ENCODE measurements around the gene OXLD1.

Gene OXLD1

DNA sequence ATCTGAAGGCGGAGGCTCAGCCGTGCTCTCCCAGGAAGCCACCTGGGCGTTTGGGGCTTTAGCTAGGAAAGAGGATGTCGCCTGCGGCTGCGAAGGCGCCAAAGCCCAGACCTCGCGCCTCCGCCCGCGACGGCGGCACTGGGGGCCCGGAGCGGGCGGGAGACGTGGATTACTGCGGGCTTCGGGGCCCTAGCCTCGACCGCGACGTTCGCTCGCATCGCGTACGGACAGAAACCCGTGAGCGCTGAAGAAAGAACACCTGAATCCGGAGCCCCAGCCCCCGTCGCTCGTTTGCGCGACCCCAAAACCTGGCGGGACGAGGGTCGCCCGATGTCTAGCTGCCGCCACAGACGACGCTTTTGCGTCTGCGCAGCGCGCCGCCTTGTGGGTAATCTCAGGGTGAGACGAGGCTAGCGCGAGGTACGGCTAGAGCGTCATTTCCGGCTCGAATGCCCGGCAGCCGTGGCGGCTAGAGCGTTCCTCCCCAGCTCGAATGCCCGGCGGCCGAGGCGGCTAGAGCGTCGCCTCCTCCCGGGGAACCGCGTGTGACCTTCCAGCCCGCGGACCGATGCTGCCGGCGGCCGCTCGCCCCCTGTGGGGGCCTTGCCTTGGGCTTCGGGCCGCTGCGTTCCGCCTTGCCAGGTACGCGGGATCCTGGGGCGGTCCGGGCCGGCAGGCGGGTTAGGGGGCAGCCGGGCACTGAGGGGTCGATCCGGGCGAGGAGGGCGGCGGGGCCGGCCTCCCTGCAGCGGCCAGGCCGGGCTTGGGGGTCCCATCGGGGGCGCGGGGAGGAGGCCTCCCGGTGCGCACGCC is 36.7 kb upstream of the OXLD1 start, which contains the start of gene MRPL12:
Gene MRPL12, plus strand, starts transcription at position 434 of the 813 bp plus-strand sequence. Its CDS starts 135 bp downstream, at position 569.
- peak; percentile 93 for DNase-seq (ENCODE audit: low spot score)

DNA sequence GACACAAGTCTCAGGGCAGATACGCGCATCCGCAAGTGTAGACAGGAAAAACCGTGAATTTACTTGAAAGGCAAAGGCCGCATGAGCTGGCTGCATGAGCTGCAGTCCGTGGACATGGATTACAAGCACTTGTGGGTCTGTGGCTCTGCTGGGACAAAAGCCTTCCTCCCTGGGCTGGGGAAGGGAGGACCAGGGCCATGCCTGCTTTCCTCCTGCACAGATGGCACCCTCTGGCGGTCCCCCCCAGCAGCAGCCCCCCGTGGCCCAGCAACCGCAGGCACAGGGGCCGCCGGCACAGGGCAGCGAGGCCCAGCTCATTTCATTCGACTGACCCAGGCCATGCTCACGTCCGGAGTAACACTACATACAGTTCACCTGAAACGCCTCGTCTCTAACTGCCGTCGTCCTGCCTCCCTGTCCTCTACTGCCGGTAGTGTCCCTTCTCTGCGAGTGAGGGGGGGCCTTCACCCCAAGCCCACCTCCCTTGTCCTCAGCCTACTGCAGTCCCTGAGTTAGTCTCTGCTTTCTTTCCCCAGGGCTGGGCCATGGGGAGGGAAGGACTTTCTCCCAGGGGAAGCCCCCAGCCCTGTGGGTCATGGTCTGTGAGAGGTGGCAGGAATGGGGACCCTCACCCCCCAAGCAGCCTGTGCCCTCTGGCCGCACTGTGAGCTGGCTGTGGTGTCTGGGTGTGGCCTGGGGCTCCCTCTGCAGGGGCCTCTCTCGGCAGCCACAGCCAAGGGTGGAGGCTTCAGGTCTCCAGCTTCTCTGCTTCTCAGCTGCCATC is 35.1 kb upstream of the OXLD1 start:
- DNase-seq (ENCODE audit: low spot score): no peak

- DNase-seq (ENCODE audit: low spot score): no peak
These were observed 34.2 kb upstream of the OXLD1 start for GRCh38 chr17:81700353-81701287.

- DNase-seq (ENCODE audit: low spot score): no peak
These were observed 31.0 kb upstream of the OXLD1 start for GRCh38 chr17:81697261-81698044.

DNA sequence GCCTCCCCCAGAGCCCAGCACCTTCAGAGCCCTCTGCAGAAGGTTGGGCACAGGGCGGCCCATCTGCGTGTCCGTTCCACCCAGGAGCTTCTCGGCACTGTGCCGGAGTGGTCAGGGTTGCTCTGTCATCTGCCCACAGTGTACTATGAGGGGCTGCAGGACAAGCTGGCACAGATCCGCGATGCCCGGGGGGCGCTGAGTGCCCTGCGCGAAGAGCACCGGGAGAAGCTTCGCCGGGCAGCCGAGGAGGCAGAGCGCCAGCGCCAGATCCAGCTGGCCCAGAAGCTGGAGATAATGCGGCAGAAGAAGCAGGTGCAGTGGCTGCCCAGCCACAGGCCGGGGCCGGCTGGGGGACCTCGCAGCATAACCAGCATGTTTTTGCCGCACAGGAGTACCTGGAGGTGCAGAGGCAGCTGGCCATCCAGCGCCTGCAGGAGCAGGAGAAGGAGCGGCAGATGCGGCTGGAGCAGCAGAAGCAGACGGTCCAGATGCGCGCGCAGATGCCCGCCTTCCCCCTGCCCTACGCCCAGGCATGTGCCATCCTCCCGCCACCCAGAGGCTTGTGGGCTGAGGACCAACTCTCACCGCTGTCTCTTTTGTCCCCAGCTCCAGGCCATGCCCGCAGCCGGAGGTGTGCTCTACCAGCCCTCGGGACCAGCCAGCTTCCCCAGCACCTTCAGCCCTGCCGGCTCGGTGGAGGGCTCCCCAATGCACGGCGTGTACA is 30.0 kb upstream of the OXLD1 start:
- no peak for DNase-seq (ENCODE audit: low spot score)

- DNase-seq (ENCODE audit: low spot score): no peak
These were observed 29.4 kb upstream of the OXLD1 start for GRCh38 chr17:81695801-81696200.

- no peak for DNase-seq (ENCODE audit: low spot score)
These were observed 28.8 kb upstream of the OXLD1 start for GRCh38 chr17:81695211-81695610.

- no peak for DNase-seq (ENCODE audit: low spot score)
These were observed 28.4 kb upstream of the OXLD1 start for GRCh38 chr17:81694810-81695209.

DNA sequence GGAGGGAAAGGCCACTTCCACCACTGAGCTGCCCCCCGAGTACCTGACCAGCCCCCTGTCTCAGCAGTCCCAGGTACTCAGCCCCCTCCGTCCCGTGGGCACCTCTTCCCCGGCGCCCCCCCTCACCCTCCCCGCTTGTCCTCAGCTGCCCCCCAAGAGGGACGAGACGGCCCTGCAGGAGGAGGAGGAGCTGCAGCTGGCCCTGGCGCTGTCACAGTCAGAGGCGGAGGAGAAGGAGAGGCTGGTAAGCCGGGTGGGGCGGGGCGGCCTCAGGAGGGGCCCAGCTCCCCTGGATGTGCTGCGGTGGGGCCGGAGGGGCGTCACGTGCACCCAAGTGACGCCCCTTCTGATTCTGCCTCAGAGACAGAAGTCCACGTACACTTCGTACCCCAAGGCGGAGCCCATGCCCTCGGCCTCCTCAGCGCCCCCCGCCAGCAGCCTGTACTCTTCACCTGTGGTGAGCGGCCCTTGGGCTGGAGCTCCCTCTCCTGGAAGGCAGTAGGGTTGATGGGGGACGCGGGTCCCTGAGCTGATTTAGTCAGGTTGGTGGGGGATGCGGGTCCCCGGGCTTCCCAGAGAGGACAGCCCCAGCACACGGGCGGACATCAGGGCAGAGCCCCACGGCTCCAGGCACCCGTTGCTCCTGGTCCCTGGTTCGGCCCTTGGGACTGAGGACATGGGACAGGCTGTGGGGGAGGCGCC is 27.3 kb upstream of the OXLD1 start:
- DNase-seq (ENCODE audit: low spot score): no peak

GRCh38 chr17:81691608-81692007 is 25.2 kb upstream of the OXLD1 start:
- DNase-seq (ENCODE audit: low spot score): no peak

- no peak for DNase-seq (ENCODE audit: low spot score)
These were observed 24.8 kb upstream of the OXLD1 start for GRCh38 chr17:81691196-81691595.

GRCh38 chr17:81690549-81690948 is 24.1 kb upstream of the OXLD1 start:
- DNase-seq (ENCODE audit: low spot score): no peak

GRCh38 chr17:81690066-81690465 is 23.7 kb upstream of the OXLD1 start:
- no peak for DNase-seq (ENCODE audit: low spot score)

DNA sequence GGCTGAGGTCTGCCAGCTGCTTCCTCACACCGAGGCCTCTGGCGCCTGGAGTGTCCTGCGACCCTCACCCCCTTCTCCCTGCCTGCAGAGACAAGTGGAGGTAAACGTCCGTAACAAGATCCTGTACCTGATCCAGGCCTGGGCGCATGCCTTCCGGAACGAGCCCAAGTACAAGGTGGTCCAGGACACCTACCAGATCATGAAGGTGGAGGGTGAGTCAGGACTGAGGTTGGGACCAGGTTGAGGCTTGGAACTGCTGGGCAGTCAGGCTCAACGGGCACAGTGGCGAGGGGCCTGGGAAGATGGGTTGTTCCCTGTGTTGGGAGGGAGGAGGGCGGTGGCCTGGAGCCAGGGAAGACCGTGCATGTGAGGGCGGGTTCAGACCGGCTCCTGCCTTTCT is 22.2 kb upstream of the OXLD1 start:
- no peak for DNase-seq (ENCODE audit: low spot score)

DNA sequence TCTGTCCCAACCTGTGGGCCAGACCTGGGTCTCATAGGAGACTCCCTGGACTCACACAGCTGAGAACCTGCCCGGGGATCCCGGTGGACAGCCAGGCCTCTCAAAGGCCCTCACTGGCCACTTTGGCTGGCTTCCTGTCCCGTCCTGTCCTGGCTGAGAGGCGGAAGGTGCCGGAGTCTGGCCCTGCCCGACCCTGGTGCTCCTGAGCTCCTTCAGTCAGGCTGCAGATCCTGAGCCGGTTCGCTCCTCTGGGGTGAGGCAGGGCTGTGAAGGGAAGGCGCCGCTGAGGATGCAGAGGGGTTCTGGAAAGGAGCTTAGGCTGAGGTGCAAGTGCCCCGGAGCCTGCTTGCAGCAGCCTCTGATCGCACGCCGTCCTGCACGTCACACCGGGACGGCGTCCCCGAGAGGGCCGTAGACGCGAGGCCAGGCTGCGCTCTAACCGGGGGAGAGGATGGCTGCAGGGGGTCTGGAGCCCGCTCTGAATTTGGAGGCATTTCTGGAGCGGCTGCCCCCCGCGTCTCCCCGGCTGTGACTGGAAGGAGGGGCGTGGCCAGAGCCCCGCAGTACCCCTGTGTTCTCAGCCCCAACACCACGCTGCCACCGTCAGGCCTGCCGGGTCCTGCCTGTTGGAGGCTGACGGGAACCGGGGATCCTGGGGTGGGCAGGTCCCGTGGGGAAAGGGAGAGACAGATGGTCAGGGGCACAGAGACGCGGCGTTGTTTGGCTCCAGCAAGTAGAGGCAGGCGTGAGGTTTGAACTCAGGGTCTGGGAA is 21.6 kb upstream of the OXLD1 start:
- DNase-seq (ENCODE audit: low spot score): no peak

GRCh38 chr17:81686614-81687013 is 20.2 kb upstream of the OXLD1 start:
- no peak for DNase-seq (ENCODE audit: low spot score)

GRCh38 chr17:81685108-81685507 is 18.7 kb upstream of the OXLD1 start:
- DNase-seq (ENCODE audit: low spot score): no peak

DNA sequence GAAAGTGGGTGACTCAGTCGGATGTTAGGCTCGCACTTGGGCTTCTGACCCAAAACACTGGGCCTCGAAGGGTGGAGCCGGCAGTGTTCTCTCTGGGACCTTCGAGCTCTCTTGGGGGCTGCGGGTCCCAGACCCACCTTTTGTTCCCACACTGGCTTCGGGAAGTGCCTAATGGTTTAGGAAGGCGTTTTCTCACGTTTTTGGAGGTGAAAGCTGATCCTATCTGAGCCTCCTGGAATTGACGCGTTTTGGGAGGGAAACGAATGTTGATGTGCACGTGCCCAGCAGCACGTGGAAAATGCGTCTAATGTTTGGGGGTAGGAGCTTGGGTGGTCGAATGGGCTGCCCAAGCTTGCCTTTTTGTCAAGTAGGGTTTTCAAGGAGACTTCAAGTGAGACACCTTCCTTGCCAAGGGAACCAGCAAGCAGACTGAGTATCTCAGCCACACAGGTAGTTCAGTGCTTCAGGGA is 18.1 kb upstream of the OXLD1 start:
- DNase-seq (ENCODE audit: low spot score): no peak

Data from left forelimb (tissue), 1 donor.